Measurements from ENCODE around the gene RETREG1. TPM values are rescaled to one million over a fixed set of nuclear protein-coding genes. Genes with fewer than 3 reads are reported as not detected.
"Not testable (repeated sequence)": the region's sequence is repeated elsewhere in the genome, so short reads cannot be mapped to it uniquely, and the experiment has no call there.

The RETREG1 gene
- polyA plus RNA-seq, 1 donor, result 69.5 TPM

GRCh38 chr5:16456103-16456832 lies 160.5 kb downstream of the RETREG1 start:
- peak; percentile 25 for DNase-seq (ENCODE audit: low read depth)

- no peak for DNase-seq (ENCODE audit: low read depth)
Observed at GRCh38 chr5:16455668-16456067, 161.1 kb downstream of the RETREG1 start.

GRCh38 chr5:16454686-16455085 lies 162.1 kb downstream of the RETREG1 start:
- no peak for DNase-seq (ENCODE audit: low read depth)

- DNase-seq (ENCODE audit: low read depth), result no peak
Observed at GRCh38 chr5:16453609-16454008, 163.2 kb downstream of the RETREG1 start.

GRCh38 chr5:16450163-16450562 lies 166.6 kb downstream of the RETREG1 start:
- no peak for DNase-seq (ENCODE audit: low read depth)

- DNase-seq (ENCODE audit: low read depth), result no peak
Observed at GRCh38 chr5:16446993-16447392, 169.8 kb downstream of the RETREG1 start.

- DNase-seq (ENCODE audit: low read depth), result no peak
Observed at GRCh38 chr5:16437977-16438376, 178.8 kb downstream of the RETREG1 start.

GRCh38 chr5:16436065-16436682 lies 180.6 kb downstream of the RETREG1 start:
- DNase-seq (ENCODE audit: low read depth), result not testable (repeated sequence)

GRCh38 chr5:16431490-16431889 lies 185.3 kb downstream of the RETREG1 start:
- DNase-seq (ENCODE audit: low read depth), result no peak

GRCh38 chr5:16430349-16431089 lies 186.3 kb downstream of the RETREG1 start:
- DNase-seq (ENCODE audit: low read depth), result no peak

GRCh38 chr5:16428359-16428758 lies 188.4 kb downstream of the RETREG1 start:
- DNase-seq (ENCODE audit: low read depth), result no peak

- DNase-seq (ENCODE audit: low read depth), result no peak
Observed at GRCh38 chr5:16427587-16427986, 189.2 kb downstream of the RETREG1 start.

Other genes with a start within 250 kb of the RETREG1 start
- 20.1 TPM for gene ZNF622, start 151.2 kb downstream of the RETREG1 start, polyA plus RNA-seq (ENCODE audit: insufficient read length)